GM21786 (cell line): ENCODE measurements around the gene PRSS36.
"Not testable (repeated sequence)": the region's sequence is repeated elsewhere in the genome, so short reads cannot be mapped to it uniquely, and the experiment has no call there.

Experiments
- ATAC-seq: cut with Tn5 transposase; IDR thresholded peaks from one replicate; pipeline ENCODE4 v1.9.1; 2021; ENCODE audit not compliant: unreplicated experiment

Gene PRSS36

DNA sequence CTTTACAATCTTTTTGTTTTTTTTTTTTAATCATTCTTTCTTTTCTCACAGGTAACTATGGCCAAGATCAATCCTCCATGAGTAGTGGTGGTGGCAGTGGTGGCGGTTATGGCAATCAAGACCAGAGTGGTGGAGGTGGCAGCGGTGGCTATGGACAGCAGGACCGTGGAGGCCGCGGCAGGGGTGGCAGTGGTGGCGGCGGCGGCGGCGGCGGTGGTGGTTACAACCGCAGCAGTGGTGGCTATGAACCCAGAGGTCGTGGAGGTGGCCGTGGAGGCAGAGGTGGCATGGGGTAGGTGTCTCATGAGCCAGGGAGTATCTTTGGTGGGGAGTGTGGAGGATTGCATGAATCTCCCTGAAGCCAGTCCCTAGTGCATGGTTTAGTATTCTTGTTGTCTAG lies 35.0 kb upstream of the PRSS36 start:
- no peak for ATAC-seq

DNA sequence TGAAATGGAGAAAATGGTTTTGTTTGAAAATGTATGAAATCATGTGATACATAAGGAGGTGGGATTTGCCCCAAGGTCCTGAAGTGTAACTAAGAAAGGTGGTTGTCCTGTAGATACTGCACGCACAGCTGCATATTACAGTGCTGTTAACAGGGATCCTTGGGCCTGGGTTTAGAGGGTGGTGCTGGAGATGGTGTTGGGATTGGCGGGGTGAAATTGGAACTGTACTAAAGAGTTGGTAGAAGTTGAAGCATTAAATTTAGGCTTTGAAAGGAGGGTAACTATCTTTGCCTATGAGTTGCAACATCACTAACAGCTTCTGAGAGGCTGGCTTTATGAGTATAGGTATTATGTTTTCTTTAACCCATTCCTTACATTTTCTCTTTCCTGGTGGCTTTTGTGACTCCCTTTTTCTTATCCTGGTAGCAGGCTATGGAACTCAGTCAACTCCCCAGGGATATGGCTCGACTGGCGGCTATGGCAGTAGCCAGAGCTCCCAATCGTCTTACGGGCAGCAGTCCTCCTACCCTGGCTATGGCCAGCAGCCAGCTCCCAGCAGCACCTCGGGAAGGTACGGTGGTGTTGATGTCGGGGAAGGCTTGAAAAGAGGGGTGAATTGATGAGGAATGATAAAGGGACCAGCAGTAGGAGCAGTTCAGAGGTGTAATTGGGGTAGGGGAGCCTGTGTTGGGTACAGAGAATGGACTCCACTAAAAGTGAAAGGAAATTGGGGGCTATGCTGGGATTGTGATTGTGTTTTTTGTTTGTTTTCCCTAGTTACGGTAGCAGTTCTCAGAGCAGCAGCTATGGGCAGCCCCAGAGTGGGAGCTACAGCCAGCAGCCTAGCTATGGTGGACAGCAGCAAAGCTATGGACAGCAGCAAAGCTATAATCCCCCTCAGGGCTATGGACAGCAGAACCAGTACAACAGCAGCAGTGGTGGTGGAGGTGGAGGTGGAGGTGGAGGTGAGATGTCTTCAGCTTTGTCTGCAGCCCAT lies 33.9 kb upstream of the PRSS36 start:
- no peak for ATAC-seq

DNA sequence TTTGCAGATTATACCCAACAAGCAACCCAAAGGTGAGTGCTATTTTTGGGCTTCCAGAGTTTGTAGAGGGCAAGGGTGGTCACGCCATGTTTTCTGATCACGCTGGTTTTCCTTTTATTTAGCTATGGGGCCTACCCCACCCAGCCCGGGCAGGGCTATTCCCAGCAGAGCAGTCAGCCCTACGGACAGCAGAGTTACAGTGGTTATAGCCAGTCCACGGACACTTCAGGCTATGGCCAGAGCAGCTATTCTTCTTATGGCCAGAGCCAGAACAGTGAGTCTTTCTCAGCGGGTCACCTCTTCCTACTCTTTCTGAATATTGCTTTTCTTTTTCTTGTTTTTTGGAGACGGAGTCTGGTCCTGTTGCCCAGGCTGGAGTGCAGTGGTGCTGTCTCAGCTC lies 32.5 kb upstream of the PRSS36 start:
- no peak for ATAC-seq

DNA sequence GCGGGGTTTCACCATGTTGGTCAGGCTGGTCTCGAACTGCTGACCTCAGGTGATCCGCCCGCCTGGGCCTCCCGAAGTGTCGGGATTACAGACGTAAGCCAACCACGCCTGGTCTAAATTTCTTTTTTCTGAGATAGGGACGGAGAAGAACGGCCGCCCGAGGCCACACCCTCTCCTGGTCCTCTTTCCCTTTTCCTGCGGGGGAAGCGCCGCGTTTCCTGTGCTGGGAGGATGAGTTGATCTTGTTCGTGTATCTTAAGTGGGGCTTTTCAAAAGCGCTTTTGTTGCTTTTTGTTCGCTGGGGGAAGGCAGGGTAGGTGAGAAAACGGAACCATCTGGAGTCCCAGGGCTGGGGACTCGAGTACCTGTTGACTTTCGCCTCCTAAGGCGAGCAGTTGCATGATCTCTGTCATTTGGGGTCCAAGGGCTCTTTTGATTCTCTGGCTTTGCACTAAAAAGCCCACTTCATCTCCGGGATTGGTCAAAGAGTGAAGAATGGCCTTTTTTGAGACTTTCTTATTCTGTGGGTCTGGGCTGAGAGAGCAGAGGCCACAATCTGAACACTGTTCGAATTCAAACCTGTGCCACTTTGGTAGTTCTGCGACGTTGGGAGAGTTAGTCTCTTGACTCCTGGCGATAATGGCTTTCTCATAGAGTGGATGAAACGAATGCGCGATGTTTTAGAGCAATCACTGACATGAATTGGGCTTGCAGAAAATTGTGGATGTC lies 31.4 kb upstream of the PRSS36 start:
- no peak for ATAC-seq

DNA sequence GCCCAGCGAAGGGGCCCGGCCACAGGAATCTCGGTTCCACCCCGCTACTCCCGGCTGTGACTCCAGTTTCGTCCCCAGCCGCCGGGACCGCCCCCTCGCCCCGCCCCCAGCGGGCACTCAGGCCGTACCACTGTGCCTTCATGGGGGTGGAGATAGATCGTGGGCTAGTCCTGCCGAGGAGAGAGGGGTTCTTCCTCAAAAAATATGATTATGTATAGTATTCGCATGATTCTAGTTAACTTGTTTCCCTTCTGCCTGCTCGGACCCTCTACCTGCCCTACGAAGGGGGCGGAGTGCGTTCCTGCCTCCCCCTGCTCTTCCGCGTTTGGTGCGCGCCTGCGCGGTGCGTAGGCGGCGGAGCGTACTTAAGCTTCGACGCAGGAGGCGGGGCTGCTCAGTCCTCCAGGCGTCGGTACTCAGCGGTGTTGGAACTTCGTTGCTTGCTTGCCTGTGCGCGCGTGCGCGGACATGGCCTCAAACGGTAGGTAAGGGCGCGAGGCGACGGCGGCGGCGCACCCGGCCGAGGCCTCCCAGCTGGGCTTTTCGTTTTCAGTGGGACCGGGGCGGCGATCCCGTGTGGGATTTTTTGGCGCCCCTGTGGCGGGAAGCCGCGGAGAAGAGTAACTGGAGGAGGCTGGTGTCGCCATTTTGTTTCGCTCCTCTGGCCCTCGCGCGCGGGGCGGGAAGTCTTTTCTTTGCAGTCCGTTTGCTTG lies 30.0 kb upstream of the PRSS36 start, which contains the start of gene FUS:
Gene FUS (plus strand): TSS at position 393 of the 713 bp plus-strand sequence. CDS start 76 bp downstream, at position 469.
- ATAC-seq: peak; percentile 41

DNA sequence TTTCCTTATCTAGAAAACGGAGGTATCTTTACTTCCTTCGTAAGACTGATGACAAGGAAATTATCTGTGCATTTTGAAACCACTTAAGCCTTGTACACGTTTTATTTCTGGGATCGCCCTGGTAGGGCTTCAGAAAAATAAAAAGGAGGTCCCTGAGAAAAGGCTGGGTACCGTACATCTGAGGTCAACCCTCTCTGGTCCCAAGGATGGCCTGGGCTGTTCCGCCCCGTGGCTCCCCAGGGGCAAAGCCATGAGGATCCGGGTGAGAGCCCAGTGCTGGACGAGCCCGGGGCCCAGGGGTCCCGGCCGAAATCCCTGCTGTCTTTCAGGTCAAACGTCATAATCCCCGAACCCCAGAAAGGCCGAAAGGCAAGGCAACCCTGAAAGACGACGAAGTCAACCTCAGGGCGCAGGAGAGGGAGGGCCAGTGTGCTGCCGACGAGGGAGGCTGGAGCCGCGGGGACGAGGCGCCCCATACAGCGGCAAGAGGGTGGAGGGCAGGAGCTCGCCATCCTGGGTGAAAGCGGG lies 29.4 kb upstream of the PRSS36 start:
- peak; percentile 3 for ATAC-seq

GRCh38 chr16:31177136-31177535 lies 27.3 kb upstream of the PRSS36 start:
- no peak for ATAC-seq

- ATAC-seq: not testable (repeated sequence)
Observed at GRCh38 chr16:31170048-31170447, 20.2 kb upstream of the PRSS36 start.

- no peak for ATAC-seq
Observed at GRCh38 chr16:31168848-31169247, 19.0 kb upstream of the PRSS36 start.

DNA sequence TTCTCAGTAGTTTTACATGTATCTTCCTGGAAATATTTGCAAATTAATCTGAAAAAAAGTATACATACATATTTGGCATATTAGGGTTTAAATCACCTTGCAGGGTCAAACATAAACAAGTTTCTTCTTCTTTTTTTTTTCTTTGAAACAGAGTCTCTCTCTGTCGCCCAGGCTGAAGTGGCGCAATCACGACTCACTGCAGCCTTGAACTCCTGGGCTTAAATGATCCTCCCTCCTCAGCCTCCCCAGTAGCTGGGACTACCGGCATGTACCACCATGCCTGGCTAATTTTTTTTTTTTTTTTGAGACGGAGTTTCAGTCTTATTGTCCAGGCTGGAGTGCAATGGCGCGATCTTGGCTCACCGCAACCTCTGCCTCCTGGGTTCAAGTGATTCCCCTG lies 17.4 kb upstream of the PRSS36 start:
- no peak for ATAC-seq

GRCh38 chr16:31157136-31157535 lies 7.3 kb upstream of the PRSS36 start:
- ATAC-seq: no peak

- not testable (repeated sequence) for ATAC-seq
Observed at GRCh38 chr16:31150976-31151375, 1.1 kb upstream of the PRSS36 start.

- ATAC-seq: no peak
Observed at GRCh38 chr16:31149332-31149731, 534 bp downstream of the PRSS36 start.

DNA sequence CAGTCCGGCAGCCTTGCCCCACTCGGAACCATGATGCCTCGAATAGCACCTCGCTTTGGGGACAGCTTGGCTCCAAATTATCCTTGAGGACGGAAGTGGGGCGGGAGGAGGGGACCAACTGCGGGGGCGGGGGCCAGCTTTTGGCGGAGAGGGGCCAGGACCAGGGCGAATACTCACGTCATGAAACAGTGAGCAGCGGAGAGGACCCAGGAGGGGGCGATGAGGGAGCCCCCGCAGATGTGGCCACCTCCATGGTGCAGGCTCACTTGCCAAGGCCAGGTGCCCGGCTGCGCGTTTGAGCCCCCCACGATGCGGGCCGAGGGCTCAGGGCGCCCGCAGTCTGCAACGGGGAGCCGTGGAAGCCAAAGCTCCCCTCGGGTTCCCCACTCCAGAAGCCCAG lies 970 bp downstream of the PRSS36 start:
- ATAC-seq: no peak

GRCh38 chr16:31148281-31148728 lies 1.6 kb downstream of the PRSS36 start:
- no peak for ATAC-seq

DNA sequence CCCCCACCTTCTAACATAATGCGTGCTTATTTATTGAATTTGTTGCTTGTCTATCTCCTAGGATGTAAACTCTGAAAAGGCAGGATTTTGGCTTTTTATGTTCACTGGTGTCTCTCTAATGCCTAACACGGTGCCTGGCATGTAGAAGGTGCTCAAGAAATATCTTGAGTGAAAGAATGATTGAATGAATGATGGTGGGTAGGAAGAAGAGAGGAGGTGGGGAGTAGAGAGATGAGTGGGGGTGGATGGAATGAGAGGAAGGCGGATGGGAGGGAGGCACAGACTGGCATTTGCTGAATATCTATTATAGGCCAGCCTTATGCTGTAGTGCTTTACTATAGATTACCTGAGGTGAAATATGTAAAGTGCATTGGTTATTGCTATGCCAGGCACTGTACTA lies 2.3 kb downstream of the PRSS36 start:
- ATAC-seq: no peak

- no peak for ATAC-seq
Observed at GRCh38 chr16:31145398-31145990, 4.4 kb downstream of the PRSS36 start.

GRCh38 chr16:31144418-31144817 lies 5.4 kb downstream of the PRSS36 start:
- ATAC-seq: not testable (repeated sequence)

DNA sequence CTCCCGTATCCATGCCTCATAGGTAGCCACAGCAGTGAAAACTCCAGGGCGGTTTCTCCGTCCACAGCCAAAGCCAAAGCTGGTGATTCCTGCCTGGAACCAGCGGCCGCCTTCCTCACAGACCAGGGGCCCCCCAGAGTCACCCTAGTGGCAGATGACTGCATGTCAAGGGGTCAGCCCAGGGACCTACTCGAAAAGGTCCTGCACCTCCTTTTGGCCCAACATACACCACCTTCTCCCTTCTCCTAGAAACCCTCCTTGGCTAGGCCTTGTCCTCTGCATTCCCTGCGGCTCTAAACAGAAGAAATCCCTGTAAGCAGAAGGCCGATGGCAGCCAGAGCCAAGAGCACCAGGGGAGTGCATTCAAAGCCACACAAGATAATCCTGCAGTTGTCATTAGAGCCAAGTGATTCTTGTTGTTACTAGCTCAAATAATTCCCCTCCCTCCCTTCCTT lies 6.1 kb downstream of the PRSS36 start:
- ATAC-seq: no peak

GRCh38 chr16:31143011-31143693 lies 6.7 kb downstream of the PRSS36 start:
- ATAC-seq: no peak
